Measurements from ENCODE around the gene FCHSD1. TPM values are rescaled to one million over a fixed set of nuclear protein-coding genes. Genes with fewer than 3 reads are reported as not detected.
A peak's percentile ranks its signal among the peaks of the same experiment; 100 is the strongest.

FCHSD1 gene
- polyA plus RNA-seq, 1 donor, result 21.4 TPM

DNA sequence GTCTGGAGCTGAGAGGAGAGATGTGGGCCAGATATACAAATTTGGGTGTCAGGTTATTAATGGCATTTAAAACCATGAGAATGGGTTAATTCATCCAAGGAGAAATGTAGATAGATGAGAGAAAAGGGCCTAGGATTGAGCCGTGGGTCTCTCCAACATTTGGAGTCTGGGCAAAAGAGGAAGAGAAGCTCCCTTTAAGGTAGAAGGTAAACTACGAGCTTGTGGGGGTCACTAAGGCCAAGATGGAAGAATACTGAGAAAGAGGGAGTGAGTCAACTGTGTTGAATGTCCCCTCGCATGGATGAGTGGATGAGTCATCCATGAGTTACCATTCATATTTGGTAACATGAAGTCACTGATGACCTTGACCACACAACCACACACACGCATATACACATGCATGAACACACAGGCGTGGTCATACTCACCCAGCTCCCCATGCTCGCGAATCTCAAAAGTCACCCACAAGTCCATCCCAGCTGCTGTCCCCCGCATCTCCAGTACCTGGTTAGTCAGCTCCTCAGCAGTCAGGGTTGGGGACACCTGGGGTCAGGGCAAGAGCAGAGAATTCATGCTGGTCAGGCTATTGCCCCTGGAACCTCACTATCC, 6.8 kb upstream of the FCHSD1 start:
- Histone ChIP-seq H3K4me3 (ENCODE audit: low read length) (no peak overlapping the region), H3K9me3 (ENCODE audit: control insufficient read depth, low read depth, low read length) (no peaks in the 10 kb centered on the region), H3K27me3 (ENCODE audit: control insufficient read depth, insufficient read depth, low read length) (no peaks in the 10 kb centered on the region), H3K27ac (ENCODE audit: low read length) (no peak overlapping the region), H3K36me3 (ENCODE audit: control insufficient read depth, insufficient read depth, low read length) (peaks cover 42% of the 10 kb centered on the region), H3K4me1 (ENCODE audit: control insufficient read depth, insufficient read depth, low read length) (no peaks in the 10 kb centered on the region)
- no peak for DNase-seq
- 100% methylated on average over 1 of the region's 8 CpGs for WGBS (ENCODE audit: insufficient coverage, low lambda C conversion rate)

DNA sequence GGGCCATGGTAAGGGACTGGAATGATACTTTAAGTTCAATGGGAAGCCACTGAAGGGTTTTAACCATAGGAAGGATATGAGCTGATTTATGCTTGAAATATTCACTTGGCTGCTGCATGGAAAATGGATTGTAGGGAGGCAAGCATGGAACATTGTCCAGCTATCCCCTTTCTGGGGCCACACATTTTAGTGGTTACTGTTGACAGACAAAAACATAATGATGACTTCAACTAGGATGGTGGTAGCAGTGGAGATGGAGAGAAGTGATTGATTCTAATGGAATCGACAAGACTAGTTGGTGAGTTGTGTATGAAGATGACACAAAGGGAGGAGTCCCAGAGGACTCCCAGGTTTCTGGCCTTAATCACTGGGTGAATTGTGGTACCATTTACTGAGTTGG, 6.2 kb upstream of the FCHSD1 start:
- Histone ChIP-seq H3K9me3 (ENCODE audit: control insufficient read depth, low read depth, low read length) (no peaks in the 10 kb centered on the region), H3K4me3 (ENCODE audit: low read length) (no peak overlapping the region), H3K36me3 (ENCODE audit: control insufficient read depth, insufficient read depth, low read length) (peaks cover 41% of the 10 kb centered on the region), H3K27me3 (ENCODE audit: control insufficient read depth, insufficient read depth, low read length) (no peaks in the 10 kb centered on the region), H3K4me1 (ENCODE audit: control insufficient read depth, insufficient read depth, low read length) (no peaks in the 10 kb centered on the region), H3K27ac (ENCODE audit: low read length) (no peak overlapping the region)
- no peak for DNase-seq
- WGBS (ENCODE audit: insufficient coverage, low lambda C conversion rate), result no CpG with 5 or more reads among the region's 1 CpG

DNA sequence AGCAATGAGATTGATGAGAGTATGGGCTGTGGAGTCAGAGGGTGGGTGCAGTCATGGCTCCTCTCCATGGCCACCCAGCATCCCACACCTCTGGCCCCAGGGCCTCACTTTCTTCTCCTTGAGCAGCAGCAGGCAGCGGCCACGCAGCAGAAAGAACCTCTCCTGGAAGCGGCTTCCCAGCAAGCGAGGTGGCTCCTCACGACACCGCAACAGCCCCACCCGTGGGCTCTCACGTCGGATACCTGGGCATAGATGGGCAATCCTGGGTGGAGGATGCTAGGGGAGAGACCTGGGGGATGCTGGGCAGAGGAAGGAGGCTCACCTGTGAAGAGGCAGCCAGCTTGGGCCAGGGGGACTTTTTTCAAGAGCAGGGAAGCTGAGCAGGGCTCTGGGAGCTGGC, 5.2 kb upstream of the FCHSD1 start:
- Histone ChIP-seq H3K4me1 (ENCODE audit: control insufficient read depth, insufficient read depth, low read length) (peaks cover 3% of the 10 kb centered on the region), H3K9me3 (ENCODE audit: control insufficient read depth, low read depth, low read length) (no peaks in the 10 kb centered on the region), H3K27me3 (ENCODE audit: control insufficient read depth, insufficient read depth, low read length) (no peaks in the 10 kb centered on the region), H3K4me3 (ENCODE audit: low read length) (no peak overlapping the region), H3K27ac (ENCODE audit: low read length) (no peak overlapping the region), H3K36me3 (ENCODE audit: control insufficient read depth, insufficient read depth, low read length) (peaks cover 39% of the 10 kb centered on the region)
- WGBS (ENCODE audit: insufficient coverage, low lambda C conversion rate), result no CpG with 5 or more reads among the region's 9 CpGs
- no peak for DNase-seq

DNA sequence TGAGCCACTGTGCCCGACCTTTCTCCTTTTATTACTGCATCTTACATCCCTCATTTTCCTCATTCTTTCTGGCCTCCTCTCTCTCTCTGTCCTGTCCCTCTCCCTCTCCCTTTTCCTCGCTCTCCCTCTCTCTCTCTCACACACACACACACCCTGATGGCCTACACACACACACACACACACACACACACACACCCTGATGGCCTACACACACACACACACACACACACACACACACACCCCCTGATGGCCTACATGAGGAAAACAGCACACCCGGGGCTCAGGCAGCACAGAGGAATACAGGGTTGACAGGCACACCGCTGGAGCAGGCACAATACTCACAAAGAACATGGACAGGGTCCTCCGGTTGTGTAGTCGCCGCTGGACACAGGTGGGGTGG, 3.8 kb upstream of the FCHSD1 start:
- no peak for DNase-seq
- Histone ChIP-seq H3K27me3 (ENCODE audit: control insufficient read depth, insufficient read depth, low read length) (no peaks in the 10 kb centered on the region), H3K27ac (ENCODE audit: low read length) (no peak overlapping the region), H3K4me3 (ENCODE audit: low read length) (no peak overlapping the region), H3K4me1 (ENCODE audit: control insufficient read depth, insufficient read depth, low read length) (peaks cover 3% of the 10 kb centered on the region), H3K36me3 (ENCODE audit: control insufficient read depth, insufficient read depth, low read length) (peaks cover 37% of the 10 kb centered on the region), H3K9me3 (ENCODE audit: control insufficient read depth, low read depth, low read length) (no peaks in the 10 kb centered on the region)
- 67% methylated on average over 1 of the region's 7 CpGs for WGBS (ENCODE audit: insufficient coverage, low lambda C conversion rate)

DNA sequence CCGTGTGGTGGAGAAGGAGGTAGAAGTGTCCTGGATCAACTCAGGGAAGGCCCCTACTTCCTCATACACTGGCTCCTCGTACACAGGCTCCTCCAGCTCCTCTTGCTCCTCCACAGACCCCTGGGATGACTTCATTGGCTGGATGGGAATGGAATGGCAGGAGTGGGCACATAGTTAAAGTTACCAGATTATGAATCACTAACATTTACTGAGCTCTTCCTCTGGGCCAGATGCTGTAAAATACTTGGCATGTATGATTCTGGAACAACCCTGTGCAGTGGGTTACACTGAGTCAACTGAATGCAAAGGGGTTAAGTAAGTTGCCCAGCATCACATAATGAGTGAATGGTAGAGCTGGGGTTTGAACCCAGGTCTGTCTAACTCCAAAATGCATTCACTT, 3.1 kb upstream of the FCHSD1 start:
- Histone ChIP-seq H3K27ac (ENCODE audit: low read length) (no peak overlapping the region), H3K36me3 (ENCODE audit: control insufficient read depth, insufficient read depth, low read length) (peaks cover 33% of the 10 kb centered on the region), H3K9me3 (ENCODE audit: control insufficient read depth, low read depth, low read length) (no peaks in the 10 kb centered on the region), H3K4me3 (ENCODE audit: low read length) (no peak overlapping the region), H3K27me3 (ENCODE audit: control insufficient read depth, insufficient read depth, low read length) (no peaks in the 10 kb centered on the region), H3K4me1 (ENCODE audit: control insufficient read depth, insufficient read depth, low read length) (peaks cover 3% of the 10 kb centered on the region)
- no peak for DNase-seq
- no CpG with 5 or more reads among the region's 2 CpGs for WGBS (ENCODE audit: insufficient coverage, low lambda C conversion rate)

DNA sequence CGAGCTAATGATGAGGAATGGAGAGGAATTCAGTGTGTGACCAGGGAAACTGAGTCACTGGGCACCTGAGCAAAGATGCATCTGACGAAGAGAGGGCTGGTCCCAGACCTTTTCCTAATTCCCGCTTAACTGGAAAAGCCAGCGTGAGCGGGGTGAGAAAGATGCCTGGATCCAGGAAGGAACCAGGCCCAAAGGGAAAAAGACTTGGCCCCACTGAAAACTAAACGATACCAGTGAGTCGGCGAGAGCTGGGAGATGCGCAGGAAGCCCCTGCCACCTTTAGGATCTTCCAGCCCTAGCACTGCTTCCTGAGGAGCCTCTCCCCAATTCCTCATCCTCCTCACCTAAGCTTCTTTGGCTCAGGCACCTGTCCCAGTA, 499 bp upstream of the FCHSD1 start:
- DNase-seq, result no peak
- Histone ChIP-seq H3K9me3 (ENCODE audit: control insufficient read depth, low read depth, low read length) (no peaks in the 10 kb centered on the region), H3K4me1 (ENCODE audit: control insufficient read depth, insufficient read depth, low read length) (peaks cover 3% of the 10 kb centered on the region), H3K4me3 (ENCODE audit: low read length) (peak overlapping the region; percentile 73), H3K36me3 (ENCODE audit: control insufficient read depth, insufficient read depth, low read length) (peaks cover 35% of the 10 kb centered on the region), H3K27me3 (ENCODE audit: control insufficient read depth, insufficient read depth, low read length) (no peaks in the 10 kb centered on the region), H3K27ac (ENCODE audit: low read length) (no peak overlapping the region)
- no CpG with 5 or more reads among the region's 9 CpGs for WGBS (ENCODE audit: insufficient coverage, low lambda C conversion rate)

DNA sequence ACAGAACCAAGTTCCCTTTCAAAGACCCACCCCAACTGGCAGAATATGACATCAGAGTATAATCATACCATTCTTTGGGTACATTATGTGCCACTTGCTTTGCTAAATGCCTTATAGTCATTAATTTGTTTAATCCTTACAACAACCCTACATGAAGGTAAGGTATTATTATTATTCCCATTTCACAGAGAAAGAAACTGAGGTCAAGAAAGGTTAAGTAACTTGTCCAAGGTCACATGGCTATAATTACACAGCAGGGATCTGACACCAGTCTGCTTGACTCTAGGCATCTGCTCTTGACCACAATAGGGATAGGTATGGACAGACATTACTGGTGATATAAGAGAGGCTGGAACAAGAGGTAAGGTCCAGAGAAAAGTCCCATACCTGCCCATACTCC, 1.2 kb downstream of the FCHSD1 start:
- Histone ChIP-seq H3K36me3 (ENCODE audit: control insufficient read depth, insufficient read depth, low read length) (peaks cover 32% of the 10 kb centered on the region), H3K4me1 (ENCODE audit: control insufficient read depth, insufficient read depth, low read length) (peaks cover 3% of the 10 kb centered on the region)
- DNase-seq, result no peak

DNA sequence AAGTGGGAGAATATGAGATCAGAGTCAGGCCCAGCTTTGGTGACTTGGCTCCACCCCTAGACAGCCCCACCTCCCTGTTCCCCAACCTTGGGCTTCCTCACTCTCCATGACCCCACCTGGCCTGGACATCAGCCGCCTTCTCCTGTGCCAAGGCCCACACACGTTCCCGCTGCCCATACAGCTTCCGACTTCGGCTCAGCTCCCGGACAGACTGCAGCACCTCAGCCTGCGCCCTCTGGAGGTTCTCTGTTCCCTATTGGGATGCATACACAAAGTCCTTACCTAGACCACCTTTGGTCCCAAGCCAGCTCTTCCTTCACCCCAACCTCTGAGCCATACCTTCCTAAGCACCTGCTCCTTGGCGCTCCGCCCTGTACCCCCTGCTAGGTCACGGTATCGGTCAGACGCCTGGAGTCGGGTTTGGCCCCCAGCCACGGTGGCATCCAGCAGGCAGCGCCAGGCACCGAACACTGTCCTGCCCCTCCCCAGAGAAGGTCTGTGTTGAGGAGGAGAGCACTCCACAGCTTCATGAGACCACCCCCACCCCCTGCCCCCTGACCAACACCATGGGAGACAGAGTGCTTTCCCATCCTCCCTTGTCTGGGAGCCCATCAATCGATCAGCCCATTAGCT, 2.0 kb downstream of the FCHSD1 start:
- Histone ChIP-seq H3K36me3 (ENCODE audit: control insufficient read depth, insufficient read depth, low read length) (peaks cover 36% of the 10 kb centered on the region), H3K27ac (ENCODE audit: low read length) (no peak overlapping the region), H3K4me3 (ENCODE audit: low read length) (no peak overlapping the region), H3K4me1 (ENCODE audit: control insufficient read depth, insufficient read depth, low read length) (peaks cover 3% of the 10 kb centered on the region), H3K27me3 (ENCODE audit: control insufficient read depth, insufficient read depth, low read length) (no peaks in the 10 kb centered on the region), H3K9me3 (ENCODE audit: control insufficient read depth, low read depth, low read length) (no peaks in the 10 kb centered on the region)
- 70% methylated on average over 2 of the region's 17 CpGs for WGBS (ENCODE audit: insufficient coverage, low lambda C conversion rate)
- DNase-seq, result no peak

More for the DNA sequence above, 1.2 kb downstream of the FCHSD1 start:
- H3K4me3 ChIP-seq (ENCODE audit: low read length), result no peak overlapping the region
- no peaks in the 10 kb centered on the region for H3K27me3 ChIP-seq (ENCODE audit: control insufficient read depth, insufficient read depth, low read length)
- H3K9me3 ChIP-seq (ENCODE audit: control insufficient read depth, low read depth, low read length), result no peaks in the 10 kb centered on the region
- H3K27ac ChIP-seq (ENCODE audit: low read length), result no peak overlapping the region

DNA sequence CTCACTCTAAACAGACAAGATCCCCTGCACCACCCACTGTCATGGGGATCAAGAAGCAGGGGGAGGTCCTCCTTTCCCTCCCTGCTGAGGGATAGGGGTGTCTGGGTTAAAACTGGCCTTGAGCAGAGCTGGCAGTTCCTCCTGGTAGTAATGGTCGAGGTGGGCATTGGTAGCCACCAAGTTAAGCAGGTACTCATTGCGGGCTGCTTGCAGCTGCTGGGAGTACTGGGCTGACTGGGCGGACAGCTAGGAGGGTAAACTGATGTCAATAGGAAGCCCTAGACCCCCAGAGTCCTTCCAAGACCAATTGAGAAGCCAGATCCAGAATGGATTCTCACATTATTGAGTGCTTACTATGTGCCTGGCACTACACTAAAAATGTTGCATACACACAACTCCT, 3.4 kb downstream of the FCHSD1 start:
- DNase-seq, result no peak
- no CpG with 5 or more reads among the region's 3 CpGs for WGBS (ENCODE audit: insufficient coverage, low lambda C conversion rate)
- Histone ChIP-seq H3K36me3 (ENCODE audit: control insufficient read depth, insufficient read depth, low read length) (peaks cover 37% of the 10 kb centered on the region), H3K9me3 (ENCODE audit: control insufficient read depth, low read depth, low read length) (no peaks in the 10 kb centered on the region), H3K27me3 (ENCODE audit: control insufficient read depth, insufficient read depth, low read length) (no peaks in the 10 kb centered on the region), H3K4me3 (ENCODE audit: low read length) (no peak overlapping the region), H3K4me1 (ENCODE audit: control insufficient read depth, insufficient read depth, low read length) (peaks cover 3% of the 10 kb centered on the region), H3K27ac (ENCODE audit: low read length) (no peak overlapping the region)

DNA sequence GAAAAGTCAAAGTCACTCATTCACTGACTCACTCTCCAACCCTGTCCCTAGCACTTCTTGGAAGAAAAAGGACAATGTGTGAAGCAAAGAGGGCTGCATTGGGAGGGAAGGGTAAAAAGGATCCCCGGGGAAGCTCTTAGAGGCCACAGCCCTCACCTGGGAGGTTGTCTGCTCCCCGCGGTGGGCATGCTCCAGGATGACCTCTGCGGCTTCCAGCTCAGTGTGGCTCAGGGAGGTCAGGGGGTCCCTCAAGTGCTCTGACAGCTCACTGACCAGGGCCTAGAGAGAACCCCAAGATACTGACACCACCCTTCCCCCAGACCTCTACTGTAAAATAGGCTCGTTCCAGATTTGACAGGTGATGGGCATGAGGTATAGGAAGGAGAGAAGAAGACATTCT, 4.0 kb downstream of the FCHSD1 start:
- Histone ChIP-seq H3K4me3 (ENCODE audit: low read length) (no peak overlapping the region), H3K4me1 (ENCODE audit: control insufficient read depth, insufficient read depth, low read length) (peaks cover 3% of the 10 kb centered on the region), H3K27ac (ENCODE audit: low read length) (no peak overlapping the region), H3K27me3 (ENCODE audit: control insufficient read depth, insufficient read depth, low read length) (no peaks in the 10 kb centered on the region), H3K9me3 (ENCODE audit: control insufficient read depth, low read depth, low read length) (no peaks in the 10 kb centered on the region), H3K36me3 (ENCODE audit: control insufficient read depth, insufficient read depth, low read length) (peaks cover 39% of the 10 kb centered on the region)
- DNase-seq, result no peak
- WGBS (ENCODE audit: insufficient coverage, low lambda C conversion rate), result no CpG with 5 or more reads among the region's 5 CpGs

DNA sequence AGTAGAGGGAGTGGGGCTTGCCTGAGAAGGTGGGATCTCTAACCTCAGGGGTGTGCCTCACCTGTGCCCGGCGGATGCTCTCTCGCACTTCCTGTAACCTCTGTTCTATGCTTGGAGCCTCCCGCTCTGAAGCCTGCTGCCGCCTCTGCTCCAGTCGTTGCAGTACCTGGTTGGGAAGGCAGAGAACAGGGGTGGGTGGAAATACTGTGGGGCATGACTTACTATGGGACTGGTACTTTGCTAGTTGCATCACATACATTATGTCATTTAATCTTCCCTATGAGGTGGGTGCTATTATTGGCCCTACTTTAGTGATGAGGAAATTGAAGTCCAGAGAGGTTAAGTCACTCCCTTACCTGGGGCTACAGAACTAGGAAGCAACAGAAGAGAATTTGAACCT, 5.2 kb downstream of the FCHSD1 start:
- Histone ChIP-seq H3K4me1 (ENCODE audit: control insufficient read depth, insufficient read depth, low read length) (no peaks in the 10 kb centered on the region), H3K27me3 (ENCODE audit: control insufficient read depth, insufficient read depth, low read length) (no peaks in the 10 kb centered on the region), H3K4me3 (ENCODE audit: low read length) (no peak overlapping the region), H3K36me3 (ENCODE audit: control insufficient read depth, insufficient read depth, low read length) (peaks cover 43% of the 10 kb centered on the region), H3K9me3 (ENCODE audit: control insufficient read depth, low read depth, low read length) (no peaks in the 10 kb centered on the region), H3K27ac (ENCODE audit: low read length) (no peak overlapping the region)
- no peak for DNase-seq
- no CpG with 5 or more reads among the region's 6 CpGs for WGBS (ENCODE audit: insufficient coverage, low lambda C conversion rate)

Measured in large intestine (tissue), 3 donors.